Activated B cell treated with CpG ODN at 0.5 μM for 24 hours (primary cell): ENCODE results near the gene CDKN2AIPNL. TPM values are rescaled to one million over a fixed set of nuclear protein-coding genes. Genes with fewer than 3 reads are reported as not detected.

Source experiments
- ATAC-seq: fragments of 200-7000 bp; cut with Tn5 transposase; one replicate; pipeline ENCODE4 v1.10.0; 2021; ENCODE audit warnings: low read depth, mild to moderate bottlenecking, moderate library complexity
- CTCF ChIA-PET: fragments of 350-600 bp; sonication (Branson Sonifier 250); formaldehyde crosslinking; loops from one replicate; lab custom pipeline; 2021; ENCODE audit warnings: antibody characterized with exemption; lab: Charles Lee
- POLR2A ChIA-PET: fragments of 350-600 bp; sonication (Branson Sonifier 250); formaldehyde crosslinking; loops from one replicate; lab custom pipeline; 2021; ENCODE audit warnings: antibody characterized with exemption; lab: Charles Lee
- DNase-seq: peaks from one replicate; pipeline ENCODE4 v3.0.0; 2022
- H3K27ac Mint-ChIP-seq: one replicate; pipeline ENCODE4 v1.8.0; 2020; ENCODE audit warnings: mixed read lengths
- H3K27me3 Mint-ChIP-seq: one replicate; pipeline ENCODE4 v1.8.0; 2021; ENCODE audit warnings: mixed read lengths
- H3K36me3 Mint-ChIP-seq: one replicate; pipeline ENCODE4 v1.8.0; 2021; ENCODE audit warnings: low read depth, mixed read lengths
- H3K4me1 Mint-ChIP-seq: one replicate; pipeline ENCODE4 v1.8.0; 2021; ENCODE audit warnings: mixed read lengths
- H3K4me3 Mint-ChIP-seq: one replicate; pipeline ENCODE4 v1.8.0; 2020; ENCODE audit warnings: mild to moderate bottlenecking, mixed read lengths
- H3K9me3 Mint-ChIP-seq: one replicate; pipeline ENCODE4 v1.8.0; 2020; ENCODE audit warnings: mixed read lengths
- intact Hi-C: fragments of 100-400 bp; cut with micrococcal nuclease; formaldehyde crosslinking; loops from one replicate; pipeline ENCODE4 v1.15.1; 2024
- total RNA-seq: library from RNA; stranded (reverse); gene quantifications from 2 replicates; pipeline ENCODE4 v1.2.3, GENCODE V29; 2022
- TF ChIP-seq, protein P1 (sequence below): fragments of 200-600 bp; IDR thresholded peaks from one replicate; pipeline ENCODE4 v1.8.0; 2022; ENCODE audit warnings: antibody characterized with exemption, mild to moderate bottlenecking

Gene CDKN2AIPNL
- total RNA-seq, 1 donor from 2014 or later: 21.6 TPM

DNA sequence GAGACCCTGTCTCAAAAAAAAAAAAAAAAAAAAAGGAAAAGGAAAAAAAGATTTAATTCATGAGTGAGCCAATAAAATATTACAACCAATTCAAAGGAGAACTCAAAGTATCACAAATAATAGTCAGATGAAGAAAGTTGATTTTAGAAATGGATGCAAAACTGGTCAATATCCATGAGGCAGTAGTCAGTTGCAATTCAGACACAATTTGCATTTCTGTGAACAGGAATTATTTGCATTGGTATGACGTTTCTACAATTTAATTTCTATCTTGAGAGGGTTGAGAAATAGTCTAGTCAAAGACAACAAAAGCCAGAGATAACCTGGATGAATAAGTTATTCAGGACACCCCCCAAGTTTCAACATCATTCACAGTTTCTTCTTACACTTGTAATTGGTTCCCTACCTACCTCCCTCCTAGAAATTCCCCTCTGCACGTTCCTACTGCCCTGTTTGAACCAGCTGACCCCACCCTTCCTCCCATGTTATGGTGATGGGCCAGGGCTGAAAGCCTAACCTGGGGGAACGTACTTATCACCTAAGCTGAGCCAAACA, 28.6 kb upstream of the CDKN2AIPNL start:
- DNase-seq (no peak), ATAC-seq (no peak)
- Mint-ChIP-seq H3K27ac (no peak overlapping the region), H3K36me3 (no peaks in the 10 kb centered on the region), H3K4me1 (peaks cover 41% of the 10 kb centered on the region), H3K9me3 (no peaks in the 10 kb centered on the region), H3K27me3 (no peaks in the 10 kb centered on the region), H3K4me3 (no peak overlapping the region)
- TF ChIP-seq, protein P1, sequence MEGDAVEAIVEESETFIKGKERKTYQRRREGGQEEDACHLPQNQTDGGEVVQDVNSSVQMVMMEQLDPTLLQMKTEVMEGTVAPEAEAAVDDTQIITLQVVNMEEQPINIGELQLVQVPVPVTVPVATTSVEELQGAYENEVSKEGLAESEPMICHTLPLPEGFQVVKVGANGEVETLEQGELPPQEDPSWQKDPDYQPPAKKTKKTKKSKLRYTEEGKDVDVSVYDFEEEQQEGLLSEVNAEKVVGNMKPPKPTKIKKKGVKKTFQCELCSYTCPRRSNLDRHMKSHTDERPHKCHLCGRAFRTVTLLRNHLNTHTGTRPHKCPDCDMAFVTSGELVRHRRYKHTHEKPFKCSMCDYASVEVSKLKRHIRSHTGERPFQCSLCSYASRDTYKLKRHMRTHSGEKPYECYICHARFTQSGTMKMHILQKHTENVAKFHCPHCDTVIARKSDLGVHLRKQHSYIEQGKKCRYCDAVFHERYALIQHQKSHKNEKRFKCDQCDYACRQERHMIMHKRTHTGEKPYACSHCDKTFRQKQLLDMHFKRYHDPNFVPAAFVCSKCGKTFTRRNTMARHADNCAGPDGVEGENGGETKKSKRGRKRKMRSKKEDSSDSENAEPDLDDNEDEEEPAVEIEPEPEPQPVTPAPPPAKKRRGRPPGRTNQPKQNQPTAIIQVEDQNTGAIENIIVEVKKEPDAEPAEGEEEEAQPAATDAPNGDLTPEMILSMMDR: no peak
- ChIA-PET CTCF (no interaction called here), POLR2A (interaction anchor here (0.6 to 0.7 kb wide), 3 partner anchors 83 to 146 kb away, joined by 3 to 4 read pairs (median 3); no protein-coding TSS in a partner anchor)
- intact Hi-C loops: no loop called here

DNA sequence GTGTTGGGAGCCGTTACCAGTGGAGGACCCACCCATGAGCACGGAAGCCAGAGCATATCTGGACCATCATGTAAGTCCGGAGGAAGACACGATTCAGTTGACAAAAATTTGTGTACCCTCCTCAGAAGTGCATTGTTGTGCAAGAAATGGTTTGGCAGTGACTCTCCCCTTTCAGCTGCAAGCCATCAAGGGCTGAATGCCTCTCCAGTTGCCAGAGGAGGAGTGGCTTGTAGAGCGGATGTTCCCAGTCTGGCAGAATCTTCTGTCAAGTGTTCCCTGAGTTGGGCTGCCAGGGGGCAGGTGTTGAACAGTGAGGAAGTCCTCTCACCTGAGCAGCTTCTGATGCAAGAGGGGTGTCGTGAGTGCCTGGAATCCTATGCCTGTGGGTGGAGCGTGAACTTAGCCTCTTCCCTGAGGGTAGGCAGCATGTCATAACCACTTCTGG, 27.6 kb upstream of the CDKN2AIPNL start:
- DNase-seq (no peak), ATAC-seq (no peak)
- Mint-ChIP-seq H3K27ac (no peak overlapping the region), H3K4me1 (peaks cover 34% of the 10 kb centered on the region), H3K9me3 (no peaks in the 10 kb centered on the region), H3K4me3 (no peak overlapping the region), H3K27me3 (no peaks in the 10 kb centered on the region), H3K36me3 (no peaks in the 10 kb centered on the region)
- POLR2A ChIA-PET: interaction anchor here (0.6 kb wide), 1 partner anchor 84 kb away, joined by 4 read pairs; no protein-coding TSS in a partner anchor
- intact Hi-C loops: loop anchor here (5.0 kb wide), 1 partner anchor 212 kb away; the partner anchor contains the start of gene PPP2CA
- CTCF ChIA-PET: no interaction called here
- TF ChIP-seq, protein P1: no peak

DNA sequence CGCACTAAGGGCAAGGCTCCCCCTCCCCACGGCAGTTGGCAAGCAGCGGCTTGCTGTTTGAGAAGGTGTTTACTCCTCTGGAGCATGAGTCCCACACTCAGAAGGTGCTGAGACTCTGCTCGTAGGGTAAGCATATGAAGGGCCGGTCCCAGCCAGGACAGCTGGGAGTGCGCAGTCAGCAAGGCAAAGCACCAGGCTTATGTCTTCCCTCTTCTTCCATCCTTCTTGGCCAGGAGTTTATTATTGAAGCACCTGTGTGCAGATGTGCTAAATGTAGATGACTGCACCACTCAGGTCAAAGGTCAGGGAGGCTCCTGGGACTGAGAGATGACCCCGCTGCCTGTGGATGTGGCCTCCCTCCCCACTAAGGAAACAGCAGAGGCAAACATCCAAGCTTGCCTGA, 27.0 kb upstream of the CDKN2AIPNL start:
- H3K36me3 Mint-ChIP-seq: no peaks in the 10 kb centered on the region
- ChIA-PET CTCF (no interaction called here), POLR2A (no interaction called here)
- H3K4me1 Mint-ChIP-seq: peaks cover 34% of the 10 kb centered on the region
- ATAC-seq (no peak), DNase-seq (no peak)
- no peaks in the 10 kb centered on the region for H3K9me3 Mint-ChIP-seq
- no peak overlapping the region for H3K4me3 Mint-ChIP-seq
- TF ChIP-seq, protein P1: no peak
- H3K27me3 Mint-ChIP-seq: no peaks in the 10 kb centered on the region
- no peak overlapping the region for H3K27ac Mint-ChIP-seq
- intact Hi-C loops: loop anchor here (5.0 kb wide), 1 partner anchor 211 kb away; the partner anchor contains the start of gene PPP2CA

DNA sequence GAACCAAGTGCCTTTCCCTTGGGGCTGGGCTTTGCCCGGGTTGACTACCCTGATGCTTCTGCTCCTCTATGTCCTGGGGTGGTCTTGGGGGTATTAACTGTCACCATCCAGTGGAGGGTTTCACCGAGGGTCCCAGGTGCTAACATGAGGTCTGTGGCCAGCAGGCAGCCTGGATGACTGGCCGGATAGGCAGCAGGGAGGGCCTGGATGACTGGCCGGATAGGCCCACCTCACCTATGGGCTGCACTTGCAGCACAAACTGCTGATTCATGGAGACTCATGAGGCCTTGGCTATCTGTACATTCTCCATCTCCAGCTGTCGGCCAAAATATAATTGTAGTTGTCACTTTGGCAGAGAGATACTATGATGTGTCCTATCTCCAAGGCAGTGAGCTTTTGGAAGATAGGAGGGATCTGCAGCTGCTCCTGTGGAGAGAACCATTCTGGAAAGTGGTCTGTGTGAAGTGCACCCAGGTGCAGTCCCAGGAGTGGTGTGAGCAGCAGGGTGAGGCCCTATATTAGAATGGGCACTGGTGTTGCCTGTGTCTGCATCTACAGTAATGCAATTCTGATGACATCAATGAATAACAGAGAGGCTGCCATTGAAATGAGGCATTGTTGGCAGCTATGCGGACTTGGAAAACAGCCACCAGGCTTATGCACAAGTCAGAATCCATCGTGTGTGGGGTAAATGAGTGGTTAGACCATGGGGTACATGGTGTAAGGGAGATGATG, 26.3 kb upstream of the CDKN2AIPNL start:
- ChIA-PET CTCF (interaction anchor here (1.7 kb wide), 1 partner anchor 26 kb away, joined by 5 read pairs; the partner anchor contains the start of gene CDKN2AIPNL), POLR2A (interaction anchor here (2.6 kb wide), 1 partner anchor 88 kb away, joined by 31 read pairs; the partner anchor contains the start of gene JADE2)
- Mint-ChIP-seq H3K36me3 (no peaks in the 10 kb centered on the region), H3K9me3 (no peaks in the 10 kb centered on the region), H3K4me3 (no peak overlapping the region), H3K4me1 (peaks cover 29% of the 10 kb centered on the region), H3K27me3 (no peaks in the 10 kb centered on the region), H3K27ac (no peak overlapping the region)
- DNase-seq: no peak
- TF ChIP-seq, protein P1: no peak
- intact Hi-C loops: loop anchor here (1.0 to 5.0 kb wide), 5 partner anchors 9 to 211 kb away; partner anchors contain the start of genes JADE2, PPP2CA and UBE2B
- no peak for ATAC-seq
